ENCODE results near the gene CEBPB.

Gene CEBPB

DNA sequence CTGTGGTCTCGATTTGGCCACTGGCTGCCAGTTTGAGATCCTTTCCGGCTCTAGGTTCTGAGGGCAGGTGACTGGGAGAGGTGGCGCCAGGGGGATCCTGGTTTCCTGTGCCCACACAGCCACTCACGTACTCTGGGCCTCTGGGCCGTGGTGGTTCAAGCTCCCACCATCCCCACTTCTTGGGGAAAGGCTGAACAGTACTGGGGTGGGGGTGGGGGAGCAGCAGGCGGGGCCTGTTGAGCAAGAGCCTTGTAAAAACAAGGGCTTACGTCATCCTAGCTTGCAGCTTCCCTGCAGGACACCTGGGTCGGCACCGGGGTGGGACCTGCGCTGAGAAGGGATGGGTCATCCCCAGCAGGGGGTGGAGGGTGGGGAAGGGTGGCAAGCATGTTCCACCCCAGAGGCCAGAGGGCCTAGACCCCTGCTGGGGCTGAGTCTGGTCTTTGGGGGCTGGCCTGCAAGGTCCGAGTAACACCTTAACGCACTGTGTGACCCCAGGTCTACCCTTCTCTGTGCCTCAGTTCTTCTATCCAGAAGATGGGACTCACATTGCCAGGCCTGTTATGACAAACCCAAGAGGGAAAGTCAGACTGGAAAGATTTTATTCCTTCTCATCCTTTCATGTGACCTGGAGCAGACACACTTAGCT is 3.1 kb upstream of the CEBPB start:
- H3K27ac ChIP-seq: no peak overlapping the region
- no peak for TF ChIP-seq CTCF (conservative IDR thresholded peaks at IDR 0.05)

DNA sequence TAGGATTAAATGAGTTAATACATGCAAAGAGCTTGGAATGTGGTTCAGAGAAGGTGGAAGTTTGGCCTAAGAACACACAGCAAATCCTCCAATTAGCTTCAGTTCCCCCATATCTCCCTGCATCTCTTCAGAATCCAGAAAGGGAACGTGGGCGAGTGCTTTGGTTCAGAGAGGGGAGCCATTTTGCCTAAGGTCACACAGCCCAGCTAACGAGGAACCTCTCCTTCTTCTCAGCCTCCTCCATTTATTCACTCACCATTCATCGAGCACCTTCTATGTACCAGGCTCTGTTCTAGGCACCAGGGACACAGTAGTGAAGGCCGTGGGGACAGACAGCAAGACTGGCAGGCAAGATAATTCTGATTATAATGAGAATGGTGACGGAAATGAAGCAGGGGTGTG is 2.3 kb upstream of the CEBPB start:
- no peak for TF ChIP-seq CTCF (conservative IDR thresholded peaks at IDR 0.05)

DNA sequence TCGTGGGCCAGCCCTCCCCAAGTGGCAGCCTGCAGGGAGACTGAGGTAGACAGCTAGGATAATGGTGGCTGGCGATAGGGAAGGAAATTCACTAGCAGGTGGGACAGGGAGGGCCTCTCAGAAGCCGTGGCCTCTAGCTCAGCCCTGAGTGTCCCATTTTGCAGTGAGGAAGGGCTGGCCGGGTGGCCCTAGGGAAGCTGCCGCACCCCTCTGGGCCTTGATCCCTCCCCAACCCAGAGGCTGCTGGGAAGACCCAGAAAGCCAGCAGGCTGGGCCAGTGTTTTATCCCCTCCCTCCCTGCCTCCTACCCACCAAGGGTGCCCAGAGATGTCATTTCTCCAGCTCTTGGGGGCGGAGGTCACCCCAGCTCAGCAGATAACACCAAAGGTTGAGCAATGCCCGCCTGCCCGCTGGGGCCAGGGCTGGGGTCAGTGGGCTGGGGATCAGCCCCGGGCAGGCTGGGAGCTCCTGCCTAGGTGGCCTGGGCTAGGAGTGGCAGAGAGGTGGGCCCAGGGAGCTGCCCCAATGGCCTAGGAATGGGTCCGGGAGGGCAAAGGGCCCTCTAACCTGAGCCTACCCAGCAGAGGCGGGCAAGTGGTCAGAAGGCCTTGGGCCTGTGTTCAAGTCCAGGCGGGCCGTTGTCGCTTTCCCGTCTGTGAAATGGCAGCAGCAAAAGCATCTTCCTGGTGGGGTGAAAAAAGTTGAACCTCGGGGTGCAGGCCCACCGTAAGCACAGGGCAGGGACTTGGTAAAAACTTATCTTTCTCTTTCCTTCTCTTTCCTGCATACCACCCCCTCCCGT is 1.6 kb upstream of the CEBPB start:
- TF ChIP-seq CTCF (conservative IDR thresholded peaks at IDR 0.05): no peak
- H3K27ac ChIP-seq: no peak overlapping the region

More for the DNA sequence above, 2.3 kb upstream of the CEBPB start:
- no peak overlapping the region for H3K27ac ChIP-seq

DNA sequence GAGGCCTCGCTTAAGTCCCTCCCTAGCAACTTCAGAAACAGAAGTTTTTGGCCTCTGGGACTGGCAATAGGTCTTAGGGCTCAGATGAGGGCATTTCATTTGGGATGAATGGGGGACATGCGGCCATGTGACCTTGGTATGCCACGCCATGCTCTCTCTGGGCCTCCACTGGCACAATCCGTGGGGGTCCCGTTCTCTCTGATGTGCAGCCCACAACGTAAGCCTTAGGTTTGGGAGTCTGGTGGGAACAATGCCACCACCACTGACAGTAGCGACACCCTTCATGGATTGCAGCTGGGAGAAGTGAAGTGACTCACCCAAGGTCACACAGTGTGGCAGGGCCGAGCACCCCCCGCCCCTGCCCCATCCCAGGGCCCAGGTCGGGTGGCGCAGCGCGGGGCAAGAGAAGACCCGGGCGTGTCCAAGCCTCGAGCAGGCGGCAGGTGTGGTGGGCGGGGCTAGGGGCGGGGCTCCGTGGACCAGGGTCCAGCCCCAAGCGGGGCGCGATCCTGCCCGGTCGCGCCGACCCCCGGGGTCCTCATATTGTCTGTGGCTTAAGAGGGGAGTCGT is 864 bp upstream of the CEBPB start:
- H3K27ac ChIP-seq: peak overlapping the region; percentile 95; the same call in 1 of the 2 replicates
- no peak for TF ChIP-seq CTCF (conservative IDR thresholded peaks at IDR 0.05)

DNA sequence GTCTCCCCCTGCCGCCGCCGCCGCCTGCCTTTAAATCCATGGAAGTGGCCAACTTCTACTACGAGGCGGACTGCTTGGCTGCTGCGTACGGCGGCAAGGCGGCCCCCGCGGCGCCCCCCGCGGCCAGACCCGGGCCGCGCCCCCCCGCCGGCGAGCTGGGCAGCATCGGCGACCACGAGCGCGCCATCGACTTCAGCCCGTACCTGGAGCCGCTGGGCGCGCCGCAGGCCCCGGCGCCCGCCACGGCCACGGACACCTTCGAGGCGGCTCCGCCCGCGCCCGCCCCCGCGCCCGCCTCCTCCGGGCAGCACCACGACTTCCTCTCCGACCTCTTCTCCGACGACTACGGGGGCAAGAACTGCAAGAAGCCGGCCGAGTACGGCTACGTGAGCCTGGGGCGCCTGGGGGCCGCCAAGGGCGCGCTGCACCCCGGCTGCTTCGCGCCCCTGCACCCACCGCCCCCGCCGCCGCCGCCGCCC is 474 bp downstream of the CEBPB start:
- TF ChIP-seq CTCF (conservative IDR thresholded peaks at IDR 0.05): no peak
- peak overlapping the region; percentile 95 for H3K27ac ChIP-seq

DNA sequence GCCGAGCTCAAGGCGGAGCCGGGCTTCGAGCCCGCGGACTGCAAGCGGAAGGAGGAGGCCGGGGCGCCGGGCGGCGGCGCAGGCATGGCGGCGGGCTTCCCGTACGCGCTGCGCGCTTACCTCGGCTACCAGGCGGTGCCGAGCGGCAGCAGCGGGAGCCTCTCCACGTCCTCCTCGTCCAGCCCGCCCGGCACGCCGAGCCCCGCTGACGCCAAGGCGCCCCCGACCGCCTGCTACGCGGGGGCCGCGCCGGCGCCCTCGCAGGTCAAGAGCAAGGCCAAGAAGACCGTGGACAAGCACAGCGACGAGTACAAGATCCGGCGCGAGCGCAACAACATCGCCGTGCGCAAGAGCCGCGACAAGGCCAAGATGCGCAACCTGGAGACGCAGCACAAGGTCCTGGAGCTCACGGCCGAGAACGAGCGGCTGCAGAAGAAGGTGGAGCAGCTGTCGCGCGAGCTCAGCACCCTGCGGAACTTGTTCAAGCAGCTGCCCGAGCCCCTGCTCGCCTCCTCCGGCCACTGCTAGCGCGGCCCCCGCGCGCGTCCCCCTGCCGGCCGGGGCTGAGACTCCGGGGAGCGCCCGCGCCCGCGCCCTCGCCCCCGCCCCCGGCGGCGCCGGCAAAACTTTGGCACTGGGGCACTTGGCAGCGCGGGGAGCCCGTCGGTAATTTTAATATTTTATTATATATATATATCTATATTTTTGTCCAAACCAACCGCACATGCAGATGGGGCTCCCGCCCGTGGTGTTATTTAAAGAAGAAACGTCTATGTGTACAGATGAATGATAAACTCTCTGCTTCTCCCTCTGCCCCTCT is 1.1 kb downstream of the CEBPB start:
- peak overlapping the region; percentile 95 for H3K27ac ChIP-seq
- TF ChIP-seq CTCF (conservative IDR thresholded peaks at IDR 0.05): peak; percentile 70

Data from VCaP (cell line).